Urinary bladder (tissue), 4 donors: ENCODE measurements around the gene HMOX1. TPM values are rescaled to one million over a fixed set of nuclear protein-coding genes. Genes with fewer than 3 reads are reported as not detected.

Experiments
- DNase-seq: peaks from one replicate; pipeline ENCODE4 v3.0.0-alpha.2; 2015; ENCODE audit errors: extremely low spot score
- H3K27ac ChIP-seq: one replicate; pipeline ENCODE4 v1.5.1; 2013; ENCODE audit warnings: low read depth, mild to moderate bottlenecking, moderate library complexity
- H3K36me3 ChIP-seq: one replicate; pipeline ENCODE4 v1.6.1; 2013; ENCODE audit warnings: mild to moderate bottlenecking, moderate library complexity; ENCODE audit not compliant: insufficient read depth
- H3K4me1 ChIP-seq: one replicate; pipeline ENCODE4 v1.6.1; 2013; ENCODE audit warnings: mild to moderate bottlenecking, moderate library complexity; ENCODE audit not compliant: insufficient read depth
- H3K4me3 ChIP-seq: one replicate; pipeline ENCODE4 v1.5.1; 2013; ENCODE audit warnings: low read depth, low read length
- WGBS: extraction: QIAGEN DNeasy Blood & Tissue Kit; methylation state at CpG from one replicate; pipeline ENCODE4 v1.1.7; 2013; 5-methylcytosine and 5-hydroxymethylcytosine counted together
- polyA plus RNA-seq: library from polyadenylated mRNA; stranded (reverse); fragments of 200-250 nt; gene quantifications from one replicate; pipeline ENCODE4 v1.2.3, GENCODE V29; 2013
- total RNA-seq: library from RNA; depleted of rRNA; stranded (reverse); fragments of >200 nt; gene quantifications from one replicate; pipeline ENCODE4 v1.2.3, GENCODE V29; 2014
- donor health status: healthy with polysubstance abuse.
- donor health status: healthy.

Gene HMOX1
- total RNA-seq (9.7 TPM), polyA plus RNA-seq (11.3 TPM)

GRCh38 chr22:35380537-35381423 lies at the start of gene HMOX1:
TSS of gene HMOX1 (plus strand) at chr22:35381096. CDS start at chr22:35381174, 78 bp downstream.
- Histone ChIP-seq H3K36me3 (no peaks in the 10 kb centered on the region), H3K27ac (no peak within 1 kb of the TSS), H3K4me1 (no peaks in the 10 kb centered on the region), H3K4me3 (peak within 1 kb of the TSS; percentile 35)
- WGBS, result 4% methylated on average over 47 of the region's 47 CpGs
- no peak for DNase-seq

- H3K4me3 ChIP-seq, result no peak overlapping the region
- no peaks in the 10 kb centered on the region for H3K4me1 ChIP-seq
- DNase-seq, result no peak
- peaks cover 10% of the 10 kb centered on the region for H3K36me3 ChIP-seq
- no peak overlapping the region for H3K27ac ChIP-seq
- 82% methylated on average over 6 of the region's 6 CpGs for WGBS
Measured at GRCh38 chr22:35332278-35332677, 48.6 kb upstream of the HMOX1 start.

- no peak overlapping the region for H3K27ac ChIP-seq
- DNase-seq, result no peak
- H3K4me1 ChIP-seq, result no peaks in the 10 kb centered on the region
- WGBS, result 93% methylated on average over 7 of the region's 7 CpGs
- H3K4me3 ChIP-seq, result no peak overlapping the region
- H3K36me3 ChIP-seq, result peaks cover 4% of the 10 kb centered on the region
Measured at GRCh38 chr22:35333220-35333619, 47.7 kb upstream of the HMOX1 start.

- WGBS, result 79% methylated on average over 9 of the region's 9 CpGs
- H3K27ac ChIP-seq, result no peak overlapping the region
Measured at GRCh38 chr22:35334004-35334403, 46.9 kb upstream of the HMOX1 start.

GRCh38 chr22:35335468-35335867 lies 45.4 kb upstream of the HMOX1 start:
- H3K36me3 ChIP-seq, result peaks cover 4% of the 10 kb centered on the region
- H3K4me3 ChIP-seq, result no peak overlapping the region
- no peak for DNase-seq
- H3K4me1 ChIP-seq, result no peaks in the 10 kb centered on the region
- WGBS, result 82% methylated on average over 7 of the region's 7 CpGs
- no peak overlapping the region for H3K27ac ChIP-seq

More at GRCh38 chr22:35334004-35334403, 46.9 kb upstream of the HMOX1 start:
- H3K4me3 ChIP-seq, result no peak overlapping the region
- H3K36me3 ChIP-seq, result peaks cover 4% of the 10 kb centered on the region
- DNase-seq, result no peak
- no peaks in the 10 kb centered on the region for H3K4me1 ChIP-seq

- Histone ChIP-seq H3K36me3 (peaks cover 4% of the 10 kb centered on the region), H3K27ac (no peak overlapping the region), H3K4me3 (no peak overlapping the region), H3K4me1 (no peaks in the 10 kb centered on the region)
- 90% methylated on average over 12 of the region's 12 CpGs for WGBS
- DNase-seq, result no peak
Measured at GRCh38 chr22:35335936-35336781, 44.7 kb upstream of the HMOX1 start.

GRCh38 chr22:35337932-35338331 lies 43.0 kb upstream of the HMOX1 start:
- 86% methylated on average over 4 of the region's 4 CpGs for WGBS
- H3K4me3 ChIP-seq, result no peak overlapping the region
- no peak overlapping the region for H3K27ac ChIP-seq
- no peak for DNase-seq
- H3K4me1 ChIP-seq, result no peaks in the 10 kb centered on the region
- peaks cover 4% of the 10 kb centered on the region for H3K36me3 ChIP-seq

- Histone ChIP-seq H3K36me3 (peaks cover 2% of the 10 kb centered on the region), H3K27ac (no peak overlapping the region), H3K4me3 (no peak overlapping the region), H3K4me1 (no peaks in the 10 kb centered on the region)
- WGBS, result 92% methylated on average over 19 of the region's 19 CpGs
- DNase-seq, result no peak
Measured at GRCh38 chr22:35341090-35341874, 39.6 kb upstream of the HMOX1 start.

- Histone ChIP-seq H3K4me1 (no peaks in the 10 kb centered on the region), H3K36me3 (peaks cover 2% of the 10 kb centered on the region), H3K27ac (no peak overlapping the region), H3K4me3 (no peak overlapping the region)
- no peak for DNase-seq
- 94% methylated on average over 4 of the region's 4 CpGs for WGBS
Measured at GRCh38 chr22:35342390-35342789, 38.5 kb upstream of the HMOX1 start.

- Histone ChIP-seq H3K27ac (no peak overlapping the region), H3K36me3 (no peaks in the 10 kb centered on the region), H3K4me3 (no peak overlapping the region), H3K4me1 (no peaks in the 10 kb centered on the region)
- DNase-seq, result no peak
- WGBS, result 97% methylated on average over 26 of the region's 26 CpGs
Measured at GRCh38 chr22:35343664-35344550, 37.0 kb upstream of the HMOX1 start.

- Histone ChIP-seq H3K27ac (no peak overlapping the region), H3K36me3 (no peaks in the 10 kb centered on the region), H3K4me1 (no peaks in the 10 kb centered on the region), H3K4me3 (no peak overlapping the region)
- WGBS, result 94% methylated on average over 14 of the region's 14 CpGs
- DNase-seq, result no peak
Measured at GRCh38 chr22:35344956-35345690, 35.8 kb upstream of the HMOX1 start.
